BLaER1 (cell line): ENCODE results near the gene METTL24.

ENCODE experiments used
- H3K27ac ChIP-seq: shearing (Covaris generic); formaldehyde crosslinking; 2 replicates; pipeline ENCODE4 v1.8.1; 2022
- H3K27me3 ChIP-seq: shearing (Covaris generic); formaldehyde crosslinking; 2 replicates; pipeline ENCODE4 v1.8.1; 2022
- H3K36me3 ChIP-seq: shearing (Covaris generic); formaldehyde crosslinking; 2 replicates; pipeline ENCODE4 v1.8.1; 2022
- H3K4me1 ChIP-seq: shearing (Covaris generic); formaldehyde crosslinking; 2 replicates; pipeline ENCODE4 v1.8.1; 2022
- H3K4me2 ChIP-seq: shearing (Covaris generic); formaldehyde crosslinking; 2 replicates; pipeline ENCODE4 v1.8.1; 2022
- H3K4me3 ChIP-seq: shearing (Covaris generic); formaldehyde crosslinking; 2 replicates; pipeline ENCODE4 v1.8.1; 2022
- H3K9ac ChIP-seq: shearing (Covaris generic); formaldehyde crosslinking; 2 replicates; pipeline ENCODE4 v1.8.1; 2022
- H3K9me3 ChIP-seq: shearing (Covaris generic); formaldehyde crosslinking; 2 replicates; pipeline ENCODE4 v1.8.1; 2022
- H4K20me1 ChIP-seq: shearing (Covaris generic); formaldehyde crosslinking; 2 replicates; pipeline ENCODE4 v1.8.1; 2022
- Cebpa-rat ChIP-seq: shearing (Covaris generic); IDR thresholded peaks from 2 replicates; pipeline ENCODE4 v1.8.1; 2022

Gene METTL24

GRCh38 chr6:110357664-110358552 lies at the start of gene METTL24:
Gene METTL24, minus strand, starts transcription at chr6:110358349. Its CDS starts 77 bp downstream, at chr6:110358272.
- Histone ChIP-seq H3K9ac (no peak within 1 kb of the TSS), H3K36me3 (no peaks in the 10 kb centered on the region), H4K20me1 (no peaks in the 10 kb centered on the region), H3K27me3 (peaks cover 53% of the 10 kb centered on the region), H3K9me3 (peaks cover 36% of the 10 kb centered on the region), H3K27ac (no peak within 1 kb of the TSS), H3K4me1 (peaks cover 7% of the 10 kb centered on the region; the same call in 1 of the 2 replicates), H3K4me3 (peak within 1 kb of the TSS; percentile 64), H3K4me2 (peak within 1 kb of the TSS; percentile 69)
- no peak for TF ChIP-seq Cebpa-rat

- peaks cover 4% of the 10 kb centered on the region; the same call in 1 of the 2 replicates for H3K4me1 ChIP-seq
- no peaks in the 10 kb centered on the region for H3K36me3 ChIP-seq
- H3K9ac ChIP-seq, result no peak overlapping the region
- TF ChIP-seq Cebpa-rat, result no peak
- H3K4me2 ChIP-seq, result no peak overlapping the region
- H3K27me3 ChIP-seq, result peaks cover 12% of the 10 kb centered on the region
- no peaks in the 10 kb centered on the region for H4K20me1 ChIP-seq
- no peak overlapping the region for H3K27ac ChIP-seq
- peaks cover 8% of the 10 kb centered on the region; the same call in 1 of the 2 replicates for H3K9me3 ChIP-seq
- H3K4me3 ChIP-seq, result no peak overlapping the region
These were observed 46.5 kb upstream of the METTL24 start for GRCh38 chr6:110404607-110405006.

GRCh38 chr6:110401585-110402176 lies 43.5 kb upstream of the METTL24 start:
- H3K27me3 ChIP-seq, result peaks cover 15% of the 10 kb centered on the region
- no peaks in the 10 kb centered on the region for H4K20me1 ChIP-seq
- H3K4me1 ChIP-seq, result peaks cover 5% of the 10 kb centered on the region; the same call in 1 of the 2 replicates
- no peak overlapping the region for H3K9ac ChIP-seq
- no peak overlapping the region for H3K4me3 ChIP-seq
- no peak for TF ChIP-seq Cebpa-rat
- no peaks in the 10 kb centered on the region for H3K36me3 ChIP-seq
- no peak overlapping the region for H3K4me2 ChIP-seq
- no peak overlapping the region for H3K27ac ChIP-seq
- peaks cover 8% of the 10 kb centered on the region; the same call in 1 of the 2 replicates for H3K9me3 ChIP-seq

DNA sequence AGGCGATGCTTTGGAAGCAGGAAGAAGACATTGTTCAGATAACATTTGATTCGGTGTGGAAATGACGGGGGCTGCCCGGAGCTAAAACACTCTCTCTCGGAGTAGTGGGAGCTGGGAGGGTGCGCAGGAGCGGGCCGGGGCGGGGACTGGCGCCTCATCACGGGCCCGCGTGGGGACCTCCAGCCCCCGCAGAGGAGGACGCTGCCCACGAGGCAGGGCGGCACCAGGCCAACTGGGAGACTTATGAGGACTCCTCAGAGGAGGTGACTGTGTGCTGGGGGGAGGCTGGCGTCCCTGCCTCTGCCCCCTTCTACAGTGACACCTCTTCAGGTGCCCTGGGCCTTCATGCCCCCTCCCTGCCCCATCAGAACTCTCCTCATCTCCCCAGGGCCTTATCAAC lies 42.1 kb upstream of the METTL24 start:
- TF ChIP-seq Cebpa-rat, result no peak
- Histone ChIP-seq H3K9ac (no peak overlapping the region), H3K4me1 (peaks cover 5% of the 10 kb centered on the region; the same call in 1 of the 2 replicates), H3K27ac (no peak overlapping the region), H4K20me1 (no peaks in the 10 kb centered on the region), H3K36me3 (no peaks in the 10 kb centered on the region), H3K4me2 (0 out of 2 replicates have a peak overlapping the region, but pooled peaks have one; percentile 39), H3K27me3 (peaks cover 15% of the 10 kb centered on the region), H3K9me3 (peaks cover 8% of the 10 kb centered on the region; the same call in 1 of the 2 replicates), H3K4me3 (no peak overlapping the region)

GRCh38 chr6:110399219-110400071 lies 41.3 kb upstream of the METTL24 start:
- no peak overlapping the region for H3K9ac ChIP-seq
- H3K27me3 ChIP-seq, result peaks cover 15% of the 10 kb centered on the region
- H3K27ac ChIP-seq, result no peak overlapping the region
- H3K4me1 ChIP-seq, result peaks cover 5% of the 10 kb centered on the region; the same call in 1 of the 2 replicates
- H3K9me3 ChIP-seq, result peaks cover 8% of the 10 kb centered on the region; the same call in 1 of the 2 replicates
- TF ChIP-seq Cebpa-rat, result no peak
- H4K20me1 ChIP-seq, result no peaks in the 10 kb centered on the region
- H3K4me2 ChIP-seq, result peak overlapping the region; percentile 39; the same call in 1 of the 2 replicates
- no peak overlapping the region for H3K4me3 ChIP-seq
- H3K36me3 ChIP-seq, result no peaks in the 10 kb centered on the region

DNA sequence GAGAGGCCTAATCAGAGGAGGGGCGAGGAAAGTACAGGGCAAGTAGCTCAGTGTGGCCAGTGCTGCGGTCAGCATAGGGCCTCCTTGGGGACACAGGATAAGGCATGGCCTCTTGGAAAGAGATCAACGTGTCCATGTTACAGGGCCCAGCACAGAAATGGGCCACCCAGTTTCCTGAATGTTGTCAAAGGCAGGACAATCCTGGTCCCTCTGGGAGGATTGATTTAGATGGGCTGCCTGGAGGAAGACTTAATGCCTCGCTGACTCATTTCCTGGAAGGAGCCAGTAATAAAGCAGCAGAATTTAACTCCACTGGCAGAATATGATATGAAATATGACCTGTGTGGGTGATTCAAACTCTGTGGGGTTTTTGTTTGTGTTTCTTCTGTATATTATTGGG lies 40.6 kb upstream of the METTL24 start:
- H3K4me1 ChIP-seq, result peaks cover 5% of the 10 kb centered on the region; the same call in 1 of the 2 replicates
- H4K20me1 ChIP-seq, result no peaks in the 10 kb centered on the region
- H3K36me3 ChIP-seq, result no peaks in the 10 kb centered on the region
- no peak overlapping the region for H3K27ac ChIP-seq
- peaks cover 8% of the 10 kb centered on the region; the same call in 1 of the 2 replicates for H3K9me3 ChIP-seq
- H3K4me2 ChIP-seq, result peak overlapping the region; percentile 10; the same call in 1 of the 2 replicates
- no peak overlapping the region for H3K4me3 ChIP-seq
- H3K9ac ChIP-seq, result no peak overlapping the region
- TF ChIP-seq Cebpa-rat, result no peak
- H3K27me3 ChIP-seq, result peaks cover 15% of the 10 kb centered on the region

- H3K4me2 ChIP-seq, result no peak overlapping the region
- peaks cover 8% of the 10 kb centered on the region for H3K27me3 ChIP-seq
- no peaks in the 10 kb centered on the region for H3K36me3 ChIP-seq
- H3K4me1 ChIP-seq, result peaks cover 9% of the 10 kb centered on the region
- no peak overlapping the region for H3K27ac ChIP-seq
- peaks cover 6% of the 10 kb centered on the region; the same call in 1 of the 2 replicates for H3K9me3 ChIP-seq
- H4K20me1 ChIP-seq, result no peaks in the 10 kb centered on the region
- TF ChIP-seq Cebpa-rat, result no peak
- H3K9ac ChIP-seq, result no peak overlapping the region
- no peak overlapping the region for H3K4me3 ChIP-seq
These were observed 37.1 kb upstream of the METTL24 start for GRCh38 chr6:110395221-110395620.

DNA sequence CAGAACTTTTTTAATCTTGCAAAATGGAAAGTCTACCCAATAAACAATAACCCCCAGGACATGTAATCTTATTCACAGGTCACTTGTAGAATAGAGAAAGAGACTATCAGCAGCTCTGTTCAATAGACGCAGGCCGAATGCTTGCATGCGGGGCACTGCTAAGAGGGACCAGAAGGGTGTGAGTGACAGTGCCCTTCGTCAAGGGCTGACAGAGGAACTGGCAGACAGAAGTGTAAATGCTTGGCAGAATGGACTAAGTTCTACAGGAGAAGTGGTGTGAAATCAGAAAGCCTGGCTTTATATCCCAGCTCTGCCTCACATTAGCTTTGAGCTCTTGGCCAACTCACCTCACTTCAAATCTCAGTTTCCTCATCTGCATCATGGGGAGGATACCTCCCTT lies 36.3 kb upstream of the METTL24 start:
- Histone ChIP-seq H3K4me3 (no peak overlapping the region), H3K27me3 (peaks cover under 1% of the 10 kb centered on the region; the same call in 1 of the 2 replicates), H3K9ac (no peak overlapping the region), H3K4me1 (peaks cover 13% of the 10 kb centered on the region), H4K20me1 (no peaks in the 10 kb centered on the region), H3K36me3 (no peaks in the 10 kb centered on the region), H3K27ac (no peak overlapping the region), H3K4me2 (no peak overlapping the region), H3K9me3 (no peaks in the 10 kb centered on the region)
- TF ChIP-seq Cebpa-rat, result no peak

- Histone ChIP-seq H3K4me3 (no peak overlapping the region), H3K27ac (no peak overlapping the region), H3K9ac (no peak overlapping the region), H4K20me1 (no peaks in the 10 kb centered on the region), H3K4me1 (peaks cover 17% of the 10 kb centered on the region), H3K4me2 (no peak overlapping the region), H3K36me3 (no peaks in the 10 kb centered on the region), H3K9me3 (no peaks in the 10 kb centered on the region), H3K27me3 (no peaks in the 10 kb centered on the region)
- TF ChIP-seq Cebpa-rat, result no peak
These were observed 34.6 kb upstream of the METTL24 start for GRCh38 chr6:110392727-110393126.
